SK-N-SH (cell line): Measurements from ENCODE around the gene DNAJC17. TPM values are rescaled to one million over a fixed set of nuclear protein-coding genes. Genes with fewer than 3 reads are reported as not detected.

Source experiments
- CTCF ChIA-PET: fragments of 300-600, 350-600 bp; formaldehyde crosslinking; extraction: SDS; loops from one replicate; lab custom pipeline; 2021; lab: Yijun Ruan, JAX
- POLR2A ChIA-PET: fragments of 350-600 bp; sonication (Branson Sonifier 250); formaldehyde crosslinking; extraction: SDS; loops from one replicate; lab custom pipeline; 2020; ENCODE audit warnings: antibody characterized with exemption, inconsistent platforms; lab: Yijun Ruan, JAX
- DNase-seq: peaks from one replicate; pipeline ENCODE4 v3.0.0; 2012
- H2AFZ ChIP-seq: fragments of 200-600 bp; sonication (generic); 2 replicates; pipeline ENCODE4 v1.8.1; 2016; ENCODE audit warnings: antibody characterized with exemption, mild to moderate bottlenecking, low read depth
- H3F3A ChIP-seq: fragments of 200-600 bp; sonication (generic); replicated peaks from 2 replicates; pipeline ENCODE3; 2016; ENCODE audit warnings: antibody characterized with exemption, mild to moderate bottlenecking; ENCODE audit not compliant: insufficient read depth
- H3K27ac ChIP-seq, 2 experiments: fragments of 200-500 bp in 1 of 2; fragments of 200-600 bp in 1 of 2; sonication (Bioruptor generic) in 1 of 2; sonication (generic), shearing (Covaris generic) in 1 of 2; 2 replicates each; pipeline versions ENCODE4 v1.5.1 to v1.6.1; 2014 to 2016; ENCODE audit warnings: low read depth in 2 of 2, inconsistent platforms in 1 of 2, low read length in 1 of 2, mild to moderate bottlenecking in 1 of 2, mixed read lengths in 1 of 2
- H3K27me3 ChIP-seq: fragments of 200-600 bp; sonication (generic), shearing (Covaris generic); 2 replicates; pipeline ENCODE4 v1.6.1; 2016; ENCODE audit warnings: mixed run types; ENCODE audit not compliant: insufficient read depth
- H3K36me3 ChIP-seq, 2 experiments: fragments of 200-500 bp in 1 of 2; fragments of 200-600 bp in 1 of 2; sonication (Bioruptor generic) in 1 of 2; sonication (generic) in 1 of 2; replicated peaks in 1 of 2; 2 replicates each; pipeline versions ENCODE3 to v1.5.1; 2014 to 2016; ENCODE audit warnings: low read length in 1 of 2, mild to moderate bottlenecking in 1 of 2; ENCODE audit not compliant: insufficient read depth in 2 of 2, control insufficient read depth in 1 of 2
- H3K4me1 ChIP-seq, 2 experiments: fragments of 200-500 bp in 1 of 2; fragments of 200-600 bp in 1 of 2; sonication (Bioruptor generic) in 1 of 2; sonication (generic), shearing (Covaris generic) in 1 of 2; 2 replicates each; pipeline versions ENCODE4 v1.5.1 to v1.6.1; 2014 to 2016; ENCODE audit warnings: low read depth in 1 of 2, low read length in 1 of 2, mixed run types in 1 of 2; ENCODE audit not compliant: insufficient read depth in 2 of 2, control insufficient read depth in 1 of 2
- H3K4me2 ChIP-seq: fragments of 200-600 bp; sonication (generic), shearing (Covaris generic); 2 replicates; pipeline ENCODE4 v1.6.1; 2017; ENCODE audit warnings: mixed run types
- H3K4me3 ChIP-seq, 2 experiments: fragments of 200-500 bp in 1 of 2; fragments of 200-600 bp in 1 of 2; sonication (Bioruptor generic) in 1 of 2; sonication (generic), shearing (Covaris generic) in 1 of 2; 2 replicates each; pipeline versions ENCODE4 v1.5.1 to v1.8.1; 2014 to 2016; ENCODE audit warnings: low read depth in 2 of 2, inconsistent platforms in 1 of 2, low read length in 1 of 2, mild to moderate bottlenecking in 1 of 2, mixed read lengths in 1 of 2, moderate library complexity in 1 of 2
- H3K79me2 ChIP-seq: fragments of 200-600 bp; sonication (generic); 2 replicates; pipeline ENCODE4 v1.8.1; 2017; ENCODE audit warnings: mild to moderate bottlenecking; ENCODE audit not compliant: insufficient read depth
- H3K9ac ChIP-seq: fragments of 200-600 bp; sonication (generic); 2 replicates; pipeline ENCODE4 v1.6.1; 2017; ENCODE audit warnings: mixed run types
- H3K9me2 ChIP-seq: fragments of 200-600 bp; sonication (generic); 2 replicates; pipeline ENCODE4 v1.6.1; 2017; ENCODE audit warnings: mixed run types
- H3K9me3 ChIP-seq: fragments of 200-600 bp; sonication (generic); 2 replicates; pipeline ENCODE4 v1.6.1; 2017; ENCODE audit warnings: mixed run types, mild to moderate bottlenecking, moderate library complexity
- H4K20me1 ChIP-seq: fragments of 200-600 bp; sonication (generic); 2 replicates; pipeline ENCODE4 v1.6.1; 2017; ENCODE audit warnings: mild to moderate bottlenecking, mixed run types; ENCODE audit not compliant: insufficient read depth
- CHD2 ChIP-seq: fragments of 150-350 bp; IDR thresholded peaks from 2 replicates; pipeline ENCODE4 v1.6.1; 2018; ENCODE audit warnings: low read length; ENCODE audit not compliant: partially characterized antibody
- ELF1 ChIP-seq: IDR thresholded peaks from 2 replicates; pipeline ENCODE4 v1.4.0; 2012
- EP300 ChIP-seq, 2 experiments: IDR thresholded peaks; 2 replicates each; pipeline versions ENCODE4 v1.4.0 to v1.6.1; 2012; ENCODE audit warnings: borderline replicate concordance in 1 of 2, low read depth in 1 of 2, low read length in 1 of 2
- EZH2phosphoT487 ChIP-seq: fragments of 200-600 bp; sonication (generic); IDR thresholded peaks from 2 replicates; pipeline ENCODE4 v1.6.1; 2017; ENCODE audit warnings: low read depth, mixed run types, mild to moderate bottlenecking, antibody characterized with exemption, moderate library complexity, borderline replicate concordance
- FOSL2 ChIP-seq: IDR thresholded peaks from 2 replicates; pipeline ENCODE4 v1.4.0; 2012; ENCODE audit warnings: low read depth, mild to moderate bottlenecking, moderate library complexity, borderline replicate concordance
- FOXJ3 ChIP-seq: sonication (generic); formaldehyde crosslinking; IDR thresholded peaks from 2 replicates; pipeline ENCODE4 v1.5.1; 2020; ENCODE audit warnings: mild to moderate bottlenecking, missing genetic modification reagents
- FOXM1 ChIP-seq: IDR thresholded peaks from 2 replicates; pipeline ENCODE4 v1.4.0; 2012; ENCODE audit warnings: low read depth, mild to moderate bottlenecking
- GABPA ChIP-seq: IDR thresholded peaks from 2 replicates; pipeline ENCODE4 v1.4.0; 2012; ENCODE audit warnings: low read depth, mild to moderate bottlenecking
- GATA2 ChIP-seq: sonication (generic); formaldehyde crosslinking; IDR thresholded peaks from 2 replicates; pipeline ENCODE4 v1.5.0; 2020; ENCODE audit warnings: mild to moderate bottlenecking, missing genetic modification reagents
- JUND ChIP-seq: IDR thresholded peaks from 2 replicates; pipeline ENCODE4 v1.4.0; 2012
- MEF2A ChIP-seq: IDR thresholded peaks from 2 replicates; pipeline ENCODE4 v1.4.0; 2012; ENCODE audit warnings: low read depth, borderline replicate concordance
- MXI1 ChIP-seq: IDR thresholded peaks from 2 replicates; pipeline ENCODE4 v1.6.1; 2012; ENCODE audit warnings: mild to moderate bottlenecking, low read depth, low read length, improper control_type of control experiment
- NFIC ChIP-seq: IDR thresholded peaks from 2 replicates; pipeline ENCODE4 v1.4.0; 2012; ENCODE audit warnings: borderline replicate concordance
- NRF1 ChIP-seq: IDR thresholded peaks from 2 replicates; pipeline ENCODE4 v1.6.1; 2012; ENCODE audit warnings: low read depth, mild to moderate bottlenecking, low read length
- POLR2AphosphoS5 ChIP-seq: IDR thresholded peaks from 2 replicates; pipeline ENCODE4 v1.6.1; 2012; ENCODE audit warnings: low read depth, low read length
- RAD21 ChIP-seq: IDR thresholded peaks from 2 replicates; pipeline ENCODE4 v1.6.1; 2012; ENCODE audit warnings: mild to moderate bottlenecking, low read length
- RCOR1 ChIP-seq: fragments of 150-350 bp; IDR thresholded peaks from 2 replicates; pipeline ENCODE4 v1.6.1; 2017; ENCODE audit warnings: antibody characterized with exemption, low read length
- RFX5 ChIP-seq: IDR thresholded peaks from 2 replicates; pipeline ENCODE4 v1.6.1; 2012; ENCODE audit warnings: mild to moderate bottlenecking, improper control_type of control experiment, low read length
- RXRA ChIP-seq: IDR thresholded peaks from 2 replicates; pipeline ENCODE4 v1.4.0; 2012; ENCODE audit warnings: low read depth, mild to moderate bottlenecking, borderline replicate concordance
- SIN3A ChIP-seq: IDR thresholded peaks from 2 replicates; pipeline ENCODE4 v1.6.1; 2012; ENCODE audit warnings: low read depth, mild to moderate bottlenecking, low read length, moderate library complexity, borderline replicate concordance
- SMC3 ChIP-seq: IDR thresholded peaks from 2 replicates; pipeline ENCODE4 v1.6.1; 2012; ENCODE audit warnings: low read depth, low read length, improper control_type of control experiment
- TAF1 ChIP-seq: IDR thresholded peaks from 2 replicates; pipeline ENCODE4 v1.6.1; 2012; ENCODE audit warnings: low read depth, mild to moderate bottlenecking, low read length, moderate library complexity, borderline replicate concordance
- TCF12 ChIP-seq: IDR thresholded peaks from 2 replicates; pipeline ENCODE4 v1.4.0; 2012
- TEAD4 ChIP-seq: IDR thresholded peaks from 2 replicates; pipeline ENCODE4 v1.4.0; 2012; ENCODE audit warnings: mild to moderate bottlenecking, borderline replicate concordance; ENCODE audit not compliant: insufficient read depth
- YY1 ChIP-seq: IDR thresholded peaks from 2 replicates; pipeline ENCODE4 v1.4.0; 2012; ENCODE audit warnings: low read depth, mild to moderate bottlenecking
- WGBS: methylation state at CpG from one replicate; pipeline ENCODE4 v1.1.6; 2017; ENCODE audit warnings: low lambda C conversion rate; 5-methylcytosine and 5-hydroxymethylcytosine counted together
- polyA plus RNA-seq, 3 experiments: library from polyadenylated mRNA; depleted of rRNA; stranded (reverse); fragments of >200 nt; gene quantifications; 2 replicates each; pipeline ENCODE4 v1.2.3, GENCODE V29; 2012
- TF ChIP-seq, protein P1 (sequence below): IDR thresholded peaks from 2 replicates; pipeline ENCODE4; 2012
- TF ChIP-seq, protein P2 (sequence below): IDR thresholded peaks from 2 replicates; pipeline ENCODE4 v1.4.0; 2012; ENCODE audit warnings: low read depth
- TF ChIP-seq, protein P3 (sequence below): fragments of 200-600 bp; sonication (generic); IDR thresholded peaks from 2 replicates; pipeline ENCODE4 v1.6.1; 2017; ENCODE audit warnings: antibody characterized with exemption, mild to moderate bottlenecking, moderate library complexity
- TF ChIP-seq, protein P4 (sequence below): fragments of 150-350 bp; IDR thresholded peaks from 2 replicates; pipeline ENCODE4 v1.6.1; 2016; ENCODE audit warnings: mild to moderate bottlenecking, low read depth, low read length
- TF ChIP-seq, protein P5 (sequence below): fragments of 150-350 bp; IDR thresholded peaks from 2 replicates; pipeline ENCODE4 v1.6.1; 2017; ENCODE audit warnings: antibody characterized with exemption, low read length, low read depth, borderline replicate concordance

The DNAJC17 gene
- polyA plus RNA-seq, 1 of the 3 experiments (the other 2 are of a cell fraction), result 61.6 TPM

DNA sequence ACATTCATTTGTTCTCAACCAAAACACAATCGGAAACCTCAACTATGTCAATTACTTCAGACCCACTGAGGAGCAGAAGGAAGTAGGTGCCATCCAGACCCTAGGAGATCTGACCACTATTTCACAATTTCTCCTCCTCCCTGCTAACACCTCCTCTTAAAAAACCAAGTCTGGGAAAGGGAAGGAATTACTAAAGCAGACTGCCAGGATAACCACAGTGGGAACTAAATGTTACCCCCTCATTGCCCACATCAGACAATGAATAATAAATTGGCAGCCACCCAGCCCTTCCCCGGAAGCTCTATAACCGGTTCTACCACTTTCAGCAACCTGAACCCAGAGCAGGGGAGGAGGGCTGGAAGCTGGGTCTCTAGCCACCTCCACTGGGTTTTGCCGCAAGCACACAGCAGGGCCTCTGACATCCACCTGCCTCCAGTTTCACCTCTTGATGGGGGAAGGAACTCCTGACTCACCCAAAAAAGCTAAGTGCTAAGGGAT lies 19.9 kb downstream of the DNAJC17 start:
- peaks cover 4% of the 10 kb centered on the region for H3F3A ChIP-seq
- H3K4me2 ChIP-seq, result peak overlapping the region; percentile 54
- 42% methylated on average over 4 of the region's 4 CpGs for WGBS
- H3K9ac ChIP-seq, result no peak overlapping the region
- H3K9me3 ChIP-seq, result no peaks in the 10 kb centered on the region
- no peaks in the 10 kb centered on the region for H3K27me3 ChIP-seq
- H3K27ac ChIP-seq, result peak overlapping the region in 1 of 2 experiments; percentile 61; a peak in 2 of 4 replicates
- no peak for DNase-seq
- ChIA-PET CTCF (interaction anchor here (0.8 to 31.8 kb wide), 5 partner anchors 16 to 104 kb away, joined by 3 to 555 read pairs (median 5); partner anchors contain the start of gene RMDN3), POLR2A (no interaction called here)
- H4K20me1 ChIP-seq, result peaks cover 21% of the 10 kb centered on the region
- H3K79me2 ChIP-seq, result peaks cover 58% of the 10 kb centered on the region
- peaks cover 0 to 3% of the 10 kb centered on the region in 2 experiments for H3K36me3 ChIP-seq
- no peak overlapping the region for H2AFZ ChIP-seq
- H3K4me3 ChIP-seq, result no peak overlapping the region
- H3K9me2 ChIP-seq, result no peaks in the 10 kb centered on the region
- peaks cover 2 to 12% of the 10 kb centered on the region in 2 experiments; a peak in 3 of 4 replicates for H3K4me1 ChIP-seq
- no peak for TF ChIP-seq FOXM1
- no peak for TF ChIP-seq RXRA
- no peak for TF ChIP-seq MEF2A
- no peak; the same call in 1 of the 2 replicates for TF ChIP-seq JUND
- no peak for TF ChIP-seq SIN3A
- TF ChIP-seq GABPA, result no peak
- TF ChIP-seq RCOR1, result no peak
- TF ChIP-seq FOSL2, result 0 out of 2 replicates have a peak, but pooled peaks have one; percentile 15
- TF ChIP-seq, protein P1, sequence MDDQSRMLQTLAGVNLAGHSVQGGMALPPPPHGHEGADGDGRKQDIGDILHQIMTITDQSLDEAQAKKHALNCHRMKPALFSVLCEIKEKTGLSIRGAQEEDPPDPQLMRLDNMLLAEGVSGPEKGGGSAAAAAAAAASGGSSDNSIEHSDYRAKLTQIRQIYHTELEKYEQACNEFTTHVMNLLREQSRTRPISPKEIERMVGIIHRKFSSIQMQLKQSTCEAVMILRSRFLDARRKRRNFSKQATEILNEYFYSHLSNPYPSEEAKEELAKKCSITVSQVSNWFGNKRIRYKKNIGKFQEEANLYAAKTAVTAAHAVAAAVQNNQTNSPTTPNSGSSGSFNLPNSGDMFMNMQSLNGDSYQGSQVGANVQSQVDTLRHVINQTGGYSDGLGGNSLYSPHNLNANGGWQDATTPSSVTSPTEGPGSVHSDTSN, result no peak
- TF ChIP-seq POLR2AphosphoS5, result no peak
- TF ChIP-seq, protein P2, sequence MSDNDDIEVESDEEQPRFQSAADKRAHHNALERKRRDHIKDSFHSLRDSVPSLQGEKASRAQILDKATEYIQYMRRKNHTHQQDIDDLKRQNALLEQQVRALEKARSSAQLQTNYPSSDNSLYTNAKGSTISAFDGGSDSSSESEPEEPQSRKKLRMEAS, result 0 out of 2 replicates have a peak, but pooled peaks have one; percentile 26
- no peak for TF ChIP-seq TEAD4
- TF ChIP-seq, protein P3, sequence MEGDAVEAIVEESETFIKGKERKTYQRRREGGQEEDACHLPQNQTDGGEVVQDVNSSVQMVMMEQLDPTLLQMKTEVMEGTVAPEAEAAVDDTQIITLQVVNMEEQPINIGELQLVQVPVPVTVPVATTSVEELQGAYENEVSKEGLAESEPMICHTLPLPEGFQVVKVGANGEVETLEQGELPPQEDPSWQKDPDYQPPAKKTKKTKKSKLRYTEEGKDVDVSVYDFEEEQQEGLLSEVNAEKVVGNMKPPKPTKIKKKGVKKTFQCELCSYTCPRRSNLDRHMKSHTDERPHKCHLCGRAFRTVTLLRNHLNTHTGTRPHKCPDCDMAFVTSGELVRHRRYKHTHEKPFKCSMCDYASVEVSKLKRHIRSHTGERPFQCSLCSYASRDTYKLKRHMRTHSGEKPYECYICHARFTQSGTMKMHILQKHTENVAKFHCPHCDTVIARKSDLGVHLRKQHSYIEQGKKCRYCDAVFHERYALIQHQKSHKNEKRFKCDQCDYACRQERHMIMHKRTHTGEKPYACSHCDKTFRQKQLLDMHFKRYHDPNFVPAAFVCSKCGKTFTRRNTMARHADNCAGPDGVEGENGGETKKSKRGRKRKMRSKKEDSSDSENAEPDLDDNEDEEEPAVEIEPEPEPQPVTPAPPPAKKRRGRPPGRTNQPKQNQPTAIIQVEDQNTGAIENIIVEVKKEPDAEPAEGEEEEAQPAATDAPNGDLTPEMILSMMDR, result no peak
- no peak for TF ChIP-seq NRF1
- TF ChIP-seq RAD21, result no peak
- no peak for TF ChIP-seq FOXJ3 (CRISPR knock-in tag)
- no peak for TF ChIP-seq EP300 (IDR thresholded peaks at IDR 0.05; ENCODE audit: borderline replicate concordance in 1 of 2, low read depth in 1 of 2, low read length in 1 of 2)
- no peak for TF ChIP-seq YY1
- 0 out of 2 replicates have a peak, but pooled peaks have one; percentile 14 for TF ChIP-seq TCF12
- TF ChIP-seq, protein P4, sequence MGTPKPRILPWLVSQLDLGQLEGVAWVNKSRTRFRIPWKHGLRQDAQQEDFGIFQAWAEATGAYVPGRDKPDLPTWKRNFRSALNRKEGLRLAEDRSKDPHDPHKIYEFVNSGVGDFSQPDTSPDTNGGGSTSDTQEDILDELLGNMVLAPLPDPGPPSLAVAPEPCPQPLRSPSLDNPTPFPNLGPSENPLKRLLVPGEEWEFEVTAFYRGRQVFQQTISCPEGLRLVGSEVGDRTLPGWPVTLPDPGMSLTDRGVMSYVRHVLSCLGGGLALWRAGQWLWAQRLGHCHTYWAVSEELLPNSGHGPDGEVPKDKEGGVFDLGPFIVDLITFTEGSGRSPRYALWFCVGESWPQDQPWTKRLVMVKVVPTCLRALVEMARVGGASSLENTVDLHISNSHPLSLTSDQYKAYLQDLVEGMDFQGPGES, result no peak
- no peak for TF ChIP-seq RFX5
- no peak for TF ChIP-seq ELF1
- TF ChIP-seq NFIC, result peak; percentile 71; the same call in 1 of the 2 replicates
- no peak for TF ChIP-seq SMC3
- TF ChIP-seq TAF1, result no peak
- TF ChIP-seq, protein P5, sequence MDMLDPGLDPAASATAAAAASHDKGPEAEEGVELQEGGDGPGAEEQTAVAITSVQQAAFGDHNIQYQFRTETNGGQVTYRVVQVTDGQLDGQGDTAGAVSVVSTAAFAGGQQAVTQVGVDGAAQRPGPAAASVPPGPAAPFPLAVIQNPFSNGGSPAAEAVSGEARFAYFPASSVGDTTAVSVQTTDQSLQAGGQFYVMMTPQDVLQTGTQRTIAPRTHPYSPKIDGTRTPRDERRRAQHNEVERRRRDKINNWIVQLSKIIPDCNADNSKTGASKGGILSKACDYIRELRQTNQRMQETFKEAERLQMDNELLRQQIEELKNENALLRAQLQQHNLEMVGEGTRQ, result no peak
- TF ChIP-seq CHD2, result no peak
- TF ChIP-seq GATA2 (CRISPR knock-in tag), result no peak
- no peak for TF ChIP-seq MXI1
- no peak for TF ChIP-seq EZH2phosphoT487
